ENCODE measurements around the gene PIGU. TPM values are rescaled to one million over a fixed set of nuclear protein-coding genes. Genes with fewer than 3 reads are reported as not detected.

PIGU gene
- total and polyA plus RNA-seq, 2 of the 13 experiments (the other 11 are each of a cell fraction or from before 2014, with no cell fraction given) = 45.5 to 231 TPM

DNA sequence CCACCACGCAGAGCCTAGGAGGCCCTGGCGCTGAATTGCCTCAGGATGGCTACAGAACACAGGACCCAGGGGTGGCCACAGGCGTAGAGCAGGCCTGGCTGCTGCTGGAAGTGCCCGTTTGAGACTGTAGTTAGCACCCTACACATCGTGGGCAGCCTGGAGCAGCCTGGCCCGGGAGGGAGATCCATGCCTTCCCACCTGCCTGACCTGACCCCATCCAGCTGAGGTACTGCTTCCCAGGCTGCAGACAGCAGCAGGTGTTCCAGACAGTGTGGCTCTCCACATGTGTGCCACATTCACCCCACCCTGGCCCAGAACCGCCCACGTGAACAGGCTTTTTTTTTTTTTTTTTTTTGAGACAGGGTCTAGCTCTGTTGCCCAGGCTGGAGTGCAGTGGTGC, 139.2 kb downstream of the PIGU start:
- no peak overlapping the region for H2AFZ ChIP-seq (ENCODE audit: low read length)
- WGBS (ENCODE audit: low lambda C conversion rate) = 97% methylated on average over 8 of the region's 8 CpGs
- no peak for ATAC-seq
- DNase-seq (ENCODE audit: low spot score) = no peak
- intact Hi-C loops (cut with micrococcal nuclease; ENCODE audit: unreplicated experiment) (loop anchor here (1.0 to 5.0 kb wide), 2 partner anchors 170 to 232 kb away; no protein-coding TSS in a partner anchor), in situ Hi-C loops (cut with HindIII; ENCODE audit: extremely low pct_ligation_motif_present, low pct_unique_long_range_greater_than_20kb) (loop anchor here (5.0 kb wide), 1 partner anchor 175 kb away; no protein-coding TSS in a partner anchor)
- no peak for FAIRE-seq
- no peaks in the 10 kb centered on the region for H3K79me2 ChIP-seq (ENCODE audit: insufficient read depth, low read length)
- no peak overlapping the region for H3K9ac ChIP-seq (ENCODE audit: insufficient read depth, low read depth, low read length)
- no peaks in the 10 kb centered on the region for H3K27me3 ChIP-seq (ENCODE audit: control insufficient read depth in 1 of 2, insufficient read depth in 2 of 2, low read length in 2 of 2)
- CTCF ChIA-PET (ENCODE audit: low intra/inter-chr PET ratio, low total read pairs) = interaction anchor here (1.5 to 1.6 kb wide), 2 partner anchors 225 to 232 kb away, joined by 4 to 9 read pairs; no protein-coding TSS in a partner anchor
- POLR2A ChIA-PET = interaction anchor here (0.6 to 1.4 kb wide), 2 partner anchors 21 to 76 kb away, joined by 3 to 4 read pairs; partner anchors contain the start of gene DYNLRB1
- H3K36me3 ChIP-seq (replicated peaks in 1 of 2; ENCODE audit: control insufficient read depth in 1 of 2, insufficient read depth in 2 of 2, low read length in 2 of 2) = peaks cover 58 to 89% of the 10 kb centered on the region in 2 experiments
- peak; percentile 52 for TF ChIP-seq AGO2 (optimal IDR thresholded peaks at IDR 0.05; ENCODE audit: low read depth, low read length)
- TF ChIP-seq EHMT2 (IDR thresholded peaks at IDR 0.05; ENCODE audit: borderline replicate concordance, low read depth, low read length) = no peak
- no peaks in the 10 kb centered on the region for H3K4me1 ChIP-seq (ENCODE audit: insufficient read depth, low read length)
- H3K4me2 ChIP-seq (ENCODE audit: low read depth, low read length) = no peak overlapping the region
- BruUV-seq (replicated peaks) = no TSS peak
- H4K20me1 ChIP-seq (ENCODE audit: insufficient read depth, low read length) = peaks cover 8% of the 10 kb centered on the region; the same call in 1 of the 2 replicates
- no peaks in the 10 kb centered on the region for H3K9me3 ChIP-seq (ENCODE audit: low read length)
- no peak overlapping the region for H3K4me3 ChIP-seq (replicated peaks in 1 of 3; ENCODE audit: insufficient read depth in 1 of 3, low read depth in 2 of 3, low read length in 3 of 3)
- H3K27ac ChIP-seq (ENCODE audit: extremely low read length, insufficient read depth, low read length) = no peak overlapping the region

- peaks cover 8% of the 10 kb centered on the region; the same call in 1 of the 2 replicates for H4K20me1 ChIP-seq (ENCODE audit: insufficient read depth, low read length)
- peak; percentile 52 for FAIRE-seq
- no peak overlapping the region for H3K4me2 ChIP-seq (ENCODE audit: low read depth, low read length)
- no peak overlapping the region for H3K27ac ChIP-seq (ENCODE audit: extremely low read length, insufficient read depth, low read length)
- intact Hi-C loops (cut with micrococcal nuclease; ENCODE audit: unreplicated experiment) (loop anchor here (5.0 kb wide), 1 partner anchor 170 kb away; no protein-coding TSS in a partner anchor), in situ Hi-C loops (cut with HindIII; ENCODE audit: extremely low pct_ligation_motif_present, low pct_unique_long_range_greater_than_20kb) (loop anchor here (5.0 kb wide), 1 partner anchor 175 kb away; no protein-coding TSS in a partner anchor)
- H3K79me2 ChIP-seq (ENCODE audit: insufficient read depth, low read length) = peaks cover 2% of the 10 kb centered on the region
- H3K4me1 ChIP-seq (ENCODE audit: insufficient read depth, low read length) = no peaks in the 10 kb centered on the region
- no peaks in the 10 kb centered on the region for H3K27me3 ChIP-seq (ENCODE audit: control insufficient read depth in 1 of 2, insufficient read depth in 2 of 2, low read length in 2 of 2)
- ATAC-seq = peak; percentile 76
- peaks cover 63 to 89% of the 10 kb centered on the region in 2 experiments for H3K36me3 ChIP-seq (replicated peaks in 1 of 2; ENCODE audit: control insufficient read depth in 1 of 2, insufficient read depth in 2 of 2, low read length in 2 of 2)
- no peaks in the 10 kb centered on the region for H3K9me3 ChIP-seq (ENCODE audit: low read length)
- POLR2A ChIA-PET = interaction anchor here (0.6 kb wide), 1 partner anchor 75 kb away, joined by 3 read pairs; no protein-coding TSS in a partner anchor
- CTCF ChIA-PET (ENCODE audit: low intra/inter-chr PET ratio, low total read pairs) = interaction anchor here (1.5 to 1.6 kb wide), 2 partner anchors 224 to 233 kb away, joined by 4 to 9 read pairs; no protein-coding TSS in a partner anchor
- DNase-seq (ENCODE audit: low spot score) = peak; percentile 41
- H3K4me3 ChIP-seq (replicated peaks in 1 of 3; ENCODE audit: insufficient read depth in 1 of 3, low read depth in 2 of 3, low read length in 3 of 3) = no peak overlapping the region
- WGBS (ENCODE audit: low lambda C conversion rate) = 88% methylated on average over 10 of the region's 10 CpGs
- no TSS peak for BruUV-seq (replicated peaks)
- no peak overlapping the region for H3K9ac ChIP-seq (ENCODE audit: insufficient read depth, low read depth, low read length)
- no peak overlapping the region for H2AFZ ChIP-seq (ENCODE audit: low read length)
- TF ChIP-seq CENPBD1 (CRISPR knock-in tag; IDR thresholded peaks at IDR 0.05; ENCODE audit: borderline replicate concordance, low read depth) (no peak), SSRP1 (CRISPR knock-in tag; IDR thresholded peaks at IDR 0.05) (no peak), RFX1 (IDR thresholded peaks at IDR 0.05) (no peak), SP2 (CRISPR knock-in tag; IDR thresholded peaks at IDR 0.05) (no peak), KMT2B (CRISPR knock-in tag; IDR thresholded peaks at IDR 0.05) (peak; percentile 45; the same call in 1 of the 2 replicates)
- TF ChIP-seq, protein P1, sequence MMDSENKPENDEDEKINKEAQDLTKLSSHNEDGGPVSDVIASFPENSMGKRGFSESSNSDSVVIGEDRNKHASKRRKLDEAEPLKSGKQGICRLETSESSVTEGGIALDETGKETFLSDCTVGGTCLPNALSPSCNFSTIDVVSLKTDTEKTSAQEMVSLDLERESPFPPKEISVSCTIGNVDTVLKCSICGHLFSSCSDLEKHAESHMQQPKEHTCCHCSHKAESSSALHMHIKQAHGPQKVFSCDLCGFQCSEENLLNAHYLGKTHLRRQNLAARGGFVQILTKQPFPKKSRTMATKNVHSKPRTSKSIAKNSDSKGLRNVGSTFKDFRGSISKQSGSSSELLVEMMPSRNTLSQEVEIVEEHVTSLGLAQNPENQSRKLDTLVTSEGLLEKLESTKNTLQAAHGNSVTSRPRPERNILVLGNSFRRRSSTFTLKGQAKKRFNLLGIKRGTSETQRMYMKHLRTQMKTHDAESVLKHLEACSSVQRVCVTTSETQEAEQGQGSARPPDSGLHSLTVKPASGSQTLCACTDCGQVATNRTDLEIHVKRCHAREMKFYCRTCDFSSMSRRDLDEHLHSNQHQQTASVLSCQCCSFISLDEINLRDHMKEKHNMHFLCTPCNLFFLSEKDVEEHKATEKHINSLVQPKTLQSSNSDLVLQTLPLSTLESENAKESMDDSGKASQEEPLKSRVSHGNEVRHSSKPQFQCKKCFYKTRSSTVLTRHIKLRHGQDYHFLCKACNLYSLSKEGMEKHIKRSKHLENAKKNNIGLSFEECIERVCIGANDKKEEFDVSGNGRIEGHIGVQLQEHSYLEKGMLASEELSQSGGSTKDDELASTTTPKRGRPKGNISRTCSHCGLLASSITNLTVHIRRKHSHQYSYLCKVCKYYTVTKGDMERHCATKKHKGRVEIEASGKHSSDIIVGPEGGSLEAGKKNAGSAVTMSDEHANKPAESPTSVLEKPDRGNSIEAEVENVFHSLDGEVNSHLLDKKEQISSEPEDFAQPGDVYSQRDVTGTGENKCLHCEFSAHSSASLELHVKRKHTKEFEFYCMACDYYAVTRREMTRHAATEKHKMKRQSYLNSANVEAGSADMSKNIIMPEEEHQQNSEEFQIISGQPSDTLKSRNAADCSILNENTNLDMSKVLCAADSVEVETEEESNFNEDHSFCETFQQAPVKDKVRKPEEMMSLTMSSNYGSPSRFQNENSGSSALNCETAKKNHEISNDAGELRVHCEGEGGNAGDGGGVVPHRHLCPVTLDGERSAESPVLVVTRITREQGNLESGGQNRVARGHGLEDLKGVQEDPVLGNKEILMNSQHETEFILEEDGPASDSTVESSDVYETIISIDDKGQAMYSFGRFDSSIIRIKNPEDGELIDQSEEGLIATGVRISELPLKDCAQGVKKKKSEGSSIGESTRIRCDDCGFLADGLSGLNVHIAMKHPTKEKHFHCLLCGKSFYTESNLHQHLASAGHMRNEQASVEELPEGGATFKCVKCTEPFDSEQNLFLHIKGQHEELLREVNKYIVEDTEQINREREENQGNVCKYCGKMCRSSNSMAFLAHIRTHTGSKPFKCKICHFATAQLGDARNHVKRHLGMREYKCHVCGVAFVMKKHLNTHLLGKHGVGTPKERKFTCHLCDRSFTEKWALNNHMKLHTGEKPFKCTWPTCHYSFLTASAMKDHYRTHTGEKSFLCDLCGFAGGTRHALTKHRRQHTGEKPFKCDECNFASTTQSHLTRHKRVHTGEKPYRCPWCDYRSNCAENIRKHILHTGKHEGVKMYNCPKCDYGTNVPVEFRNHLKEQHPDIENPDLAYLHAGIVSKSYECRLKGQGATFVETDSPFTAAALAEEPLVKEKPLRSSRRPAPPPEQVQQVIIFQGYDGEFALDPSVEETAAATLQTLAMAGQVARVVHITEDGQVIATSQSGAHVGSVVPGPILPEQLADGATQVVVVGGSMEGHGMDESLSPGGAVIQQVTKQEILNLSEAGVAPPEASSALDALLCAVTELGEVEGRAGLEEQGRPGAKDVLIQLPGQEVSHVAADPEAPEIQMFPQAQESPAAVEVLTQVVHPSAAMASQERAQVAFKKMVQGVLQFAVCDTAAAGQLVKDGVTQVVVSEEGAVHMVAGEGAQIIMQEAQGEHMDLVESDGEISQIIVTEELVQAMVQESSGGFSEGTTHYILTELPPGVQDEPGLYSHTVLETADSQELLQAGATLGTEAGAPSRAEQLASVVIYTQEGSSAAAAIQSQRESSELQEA (CRISPR knock-in tag; IDR thresholded peaks at IDR 0.05; ENCODE audit: not compliant biosample characterization) = no peak
Observed at GRCh38 chr20:34536798-34537394, 140.0 kb downstream of the PIGU start.
